Measurements from ENCODE around the gene IL1B. TPM values are rescaled to one million over a fixed set of nuclear protein-coding genes. Genes with fewer than 3 reads are reported as not detected.

Gene IL1B
- total and polyA plus RNA-seq, 4 donors: 0.25 to 3.1 (median 0.76) TPM

GRCh38 chr2:112788653-112789052, 47.9 kb downstream of the IL1B start:
- Histone ChIP-seq H3K36me3 (ENCODE audit: control insufficient read depth in 4 of 4, insufficient read depth in 3 of 4, low read depth in 1 of 4, low read length in 3 of 4) (no peaks in the 10 kb centered on the region), H3K9me3 (ENCODE audit: control insufficient read depth in 4 of 4, low read length in 3 of 4) (no peaks in the 10 kb centered on the region)
- WGBS: 89% methylated on average over 3 of the region's 3 CpGs

More at GRCh38 chr2:112788653-112789052, 47.9 kb downstream of the IL1B start:
- H3K4me3 ChIP-seq (ENCODE audit: low read depth in 1 of 3, low read length in 3 of 3): no peak overlapping the region
- H3K9ac ChIP-seq (ENCODE audit: low read depth in 1 of 2, low read length in 2 of 2): no peak overlapping the region
- TF ChIP-seq GABPA (IDR thresholded peaks at IDR 0.05 in 1 of 2, conservative IDR thresholded peaks at IDR 0.05 in 1 of 2): no peak
- TF ChIP-seq TAF1 (conservative IDR thresholded peaks at IDR 0.05): no peak
- TF ChIP-seq, protein P1, sequence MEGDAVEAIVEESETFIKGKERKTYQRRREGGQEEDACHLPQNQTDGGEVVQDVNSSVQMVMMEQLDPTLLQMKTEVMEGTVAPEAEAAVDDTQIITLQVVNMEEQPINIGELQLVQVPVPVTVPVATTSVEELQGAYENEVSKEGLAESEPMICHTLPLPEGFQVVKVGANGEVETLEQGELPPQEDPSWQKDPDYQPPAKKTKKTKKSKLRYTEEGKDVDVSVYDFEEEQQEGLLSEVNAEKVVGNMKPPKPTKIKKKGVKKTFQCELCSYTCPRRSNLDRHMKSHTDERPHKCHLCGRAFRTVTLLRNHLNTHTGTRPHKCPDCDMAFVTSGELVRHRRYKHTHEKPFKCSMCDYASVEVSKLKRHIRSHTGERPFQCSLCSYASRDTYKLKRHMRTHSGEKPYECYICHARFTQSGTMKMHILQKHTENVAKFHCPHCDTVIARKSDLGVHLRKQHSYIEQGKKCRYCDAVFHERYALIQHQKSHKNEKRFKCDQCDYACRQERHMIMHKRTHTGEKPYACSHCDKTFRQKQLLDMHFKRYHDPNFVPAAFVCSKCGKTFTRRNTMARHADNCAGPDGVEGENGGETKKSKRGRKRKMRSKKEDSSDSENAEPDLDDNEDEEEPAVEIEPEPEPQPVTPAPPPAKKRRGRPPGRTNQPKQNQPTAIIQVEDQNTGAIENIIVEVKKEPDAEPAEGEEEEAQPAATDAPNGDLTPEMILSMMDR (IDR thresholded peaks at IDR 0.05; ENCODE audit: low read depth, low read length, missing input control): no peak
- TF ChIP-seq, protein P2, sequence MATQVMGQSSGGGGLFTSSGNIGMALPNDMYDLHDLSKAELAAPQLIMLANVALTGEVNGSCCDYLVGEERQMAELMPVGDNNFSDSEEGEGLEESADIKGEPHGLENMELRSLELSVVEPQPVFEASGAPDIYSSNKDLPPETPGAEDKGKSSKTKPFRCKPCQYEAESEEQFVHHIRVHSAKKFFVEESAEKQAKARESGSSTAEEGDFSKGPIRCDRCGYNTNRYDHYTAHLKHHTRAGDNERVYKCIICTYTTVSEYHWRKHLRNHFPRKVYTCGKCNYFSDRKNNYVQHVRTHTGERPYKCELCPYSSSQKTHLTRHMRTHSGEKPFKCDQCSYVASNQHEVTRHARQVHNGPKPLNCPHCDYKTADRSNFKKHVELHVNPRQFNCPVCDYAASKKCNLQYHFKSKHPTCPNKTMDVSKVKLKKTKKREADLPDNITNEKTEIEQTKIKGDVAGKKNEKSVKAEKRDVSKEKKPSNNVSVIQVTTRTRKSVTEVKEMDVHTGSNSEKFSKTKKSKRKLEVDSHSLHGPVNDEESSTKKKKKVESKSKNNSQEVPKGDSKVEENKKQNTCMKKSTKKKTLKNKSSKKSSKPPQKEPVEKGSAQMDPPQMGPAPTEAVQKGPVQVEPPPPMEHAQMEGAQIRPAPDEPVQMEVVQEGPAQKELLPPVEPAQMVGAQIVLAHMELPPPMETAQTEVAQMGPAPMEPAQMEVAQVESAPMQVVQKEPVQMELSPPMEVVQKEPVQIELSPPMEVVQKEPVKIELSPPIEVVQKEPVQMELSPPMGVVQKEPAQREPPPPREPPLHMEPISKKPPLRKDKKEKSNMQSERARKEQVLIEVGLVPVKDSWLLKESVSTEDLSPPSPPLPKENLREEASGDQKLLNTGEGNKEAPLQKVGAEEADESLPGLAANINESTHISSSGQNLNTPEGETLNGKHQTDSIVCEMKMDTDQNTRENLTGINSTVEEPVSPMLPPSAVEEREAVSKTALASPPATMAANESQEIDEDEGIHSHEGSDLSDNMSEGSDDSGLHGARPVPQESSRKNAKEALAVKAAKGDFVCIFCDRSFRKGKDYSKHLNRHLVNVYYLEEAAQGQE (IDR thresholded peaks at IDR 0.05): no peak
- TF ChIP-seq FOXA2 (IDR thresholded peaks at IDR 0.05): no peak
- no peak for TF ChIP-seq HNF4A (conservative IDR thresholded peaks at IDR 0.05)
- no peak for TF ChIP-seq SP1 (IDR thresholded peaks at IDR 0.05)
- TF ChIP-seq YY1 (IDR thresholded peaks at IDR 0.05): no peak
- TF ChIP-seq NR2F2 (IDR thresholded peaks at IDR 0.05): no peak
- no peak for TF ChIP-seq ATF3 (IDR thresholded peaks at IDR 0.05)
- TF ChIP-seq EGR1 (IDR thresholded peaks at IDR 0.05; ENCODE audit: low read depth in 2 of 2): no peak
- no peak for TF ChIP-seq HNF4G (IDR thresholded peaks at IDR 0.05)
- no peak for TF ChIP-seq MAX (IDR thresholded peaks at IDR 0.05)
- TF ChIP-seq RAD21 (IDR thresholded peaks at IDR 0.05): no peak
- no peak for TF ChIP-seq RXRA (IDR thresholded peaks at IDR 0.05)
- TF ChIP-seq, protein P3, sequence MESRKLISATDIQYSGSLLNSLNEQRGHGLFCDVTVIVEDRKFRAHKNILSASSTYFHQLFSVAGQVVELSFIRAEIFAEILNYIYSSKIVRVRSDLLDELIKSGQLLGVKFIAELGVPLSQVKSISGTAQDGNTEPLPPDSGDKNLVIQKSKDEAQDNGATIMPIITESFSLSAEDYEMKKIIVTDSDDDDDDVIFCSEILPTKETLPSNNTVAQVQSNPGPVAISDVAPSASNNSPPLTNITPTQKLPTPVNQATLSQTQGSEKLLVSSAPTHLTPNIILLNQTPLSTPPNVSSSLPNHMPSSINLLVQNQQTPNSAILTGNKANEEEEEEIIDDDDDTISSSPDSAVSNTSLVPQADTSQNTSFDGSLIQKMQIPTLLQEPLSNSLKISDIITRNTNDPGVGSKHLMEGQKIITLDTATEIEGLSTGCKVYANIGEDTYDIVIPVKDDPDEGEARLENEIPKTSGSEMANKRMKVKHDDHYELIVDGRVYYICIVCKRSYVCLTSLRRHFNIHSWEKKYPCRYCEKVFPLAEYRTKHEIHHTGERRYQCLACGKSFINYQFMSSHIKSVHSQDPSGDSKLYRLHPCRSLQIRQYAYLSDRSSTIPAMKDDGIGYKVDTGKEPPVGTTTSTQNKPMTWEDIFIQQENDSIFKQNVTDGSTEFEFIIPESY (IDR thresholded peaks at IDR 0.05): no peak
- no peak for TF ChIP-seq FOXA1 (IDR thresholded peaks at IDR 0.05)
- no peak for TF ChIP-seq JUND (IDR thresholded peaks at IDR 0.05)
- H3K27me3 ChIP-seq (ENCODE audit: control insufficient read depth in 4 of 4, insufficient read depth in 4 of 4, low read length in 3 of 4): no peaks in the 10 kb centered on the region
- no peak for DNase-seq (ENCODE audit: low spot score)
- H3K4me1 ChIP-seq (ENCODE audit: control insufficient read depth in 4 of 4, insufficient read depth in 4 of 4, low read length in 3 of 4): no peaks in the 10 kb centered on the region
- H3K27ac ChIP-seq (ENCODE audit: low read depth in 1 of 2, low read length in 2 of 2): no peak overlapping the region
